ENCODE results near the gene CMC1.

CMC1 gene

GRCh38 chr3:28206479-28206878, 34.9 kb upstream of the CMC1 start:
- no peak overlapping the region for H2AFZ ChIP-seq (ENCODE audit: low read depth, low read length)

DNA sequence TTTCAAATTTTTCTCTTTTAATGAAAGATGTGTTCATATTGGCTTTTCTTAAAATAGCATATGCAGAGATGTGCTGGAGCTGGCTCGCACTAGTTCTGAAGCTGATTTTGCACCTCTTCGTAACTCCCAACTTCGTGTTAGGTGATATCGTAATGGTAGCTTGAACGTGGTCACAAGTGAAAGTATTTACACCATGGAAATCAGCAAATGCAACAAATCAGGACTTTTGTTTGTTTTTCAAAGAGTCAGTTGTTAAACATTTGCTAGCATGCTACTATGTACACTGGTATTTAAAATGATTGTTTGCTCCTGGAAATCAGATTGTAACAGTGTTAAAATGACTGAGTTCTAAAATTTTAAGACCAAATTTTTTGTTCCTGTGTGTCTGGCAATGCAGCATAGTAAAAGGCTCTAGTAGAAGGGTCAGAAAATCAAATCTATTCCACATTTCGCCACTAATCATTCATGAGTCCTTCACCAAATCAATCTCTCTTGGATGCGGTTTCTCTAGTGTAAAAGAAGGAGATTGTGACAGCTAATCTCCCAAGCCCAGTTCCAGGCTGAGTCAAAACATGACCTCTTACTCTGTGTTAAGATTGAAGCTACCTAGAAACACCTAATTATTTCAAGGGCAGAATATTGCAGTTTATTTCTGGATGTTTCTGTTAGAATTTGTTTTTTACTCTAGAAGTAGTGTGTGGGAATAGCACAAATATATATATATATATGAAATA, 34.3 kb upstream of the CMC1 start:
- Histone ChIP-seq H3K9ac (ENCODE audit: low read length) (no peak overlapping the region), H3K79me2 (ENCODE audit: low read length) (no peaks in the 10 kb centered on the region), H3K27ac (ENCODE audit: low read length) (no peak overlapping the region), H4K20me1 (ENCODE audit: insufficient read depth, low read length) (no peaks in the 10 kb centered on the region), H3K4me2 (ENCODE audit: low read length) (no peak overlapping the region), H2AFZ (ENCODE audit: low read depth, low read length) (no peak overlapping the region), H3K4me1 (ENCODE audit: low read length) (no peaks in the 10 kb centered on the region), H3K4me3 (ENCODE audit: low read length) (no peak overlapping the region), H3K9me3 (ENCODE audit: insufficient read depth, low read length) (no peaks in the 10 kb centered on the region), H3K27me3 (ENCODE audit: low read depth, low read length) (no peaks in the 10 kb centered on the region), H3K36me3 (replicated peaks; ENCODE audit: low read depth, low read length) (no peaks in the 10 kb centered on the region)
- no peak for TF ChIP-seq EZH2phosphoT487 (IDR thresholded peaks at IDR 0.05; ENCODE audit: low read depth)
- TF ChIP-seq CTCF (IDR thresholded peaks at IDR 0.05; ENCODE audit: low read depth, low read length) = no peak

More at GRCh38 chr3:28206479-28206878, 34.9 kb upstream of the CMC1 start:
- Histone ChIP-seq H3K9me3 (ENCODE audit: insufficient read depth, low read length) (no peaks in the 10 kb centered on the region), H3K36me3 (replicated peaks; ENCODE audit: low read depth, low read length) (no peaks in the 10 kb centered on the region), H3K4me3 (ENCODE audit: low read length) (no peak overlapping the region), H4K20me1 (ENCODE audit: insufficient read depth, low read length) (no peaks in the 10 kb centered on the region), H3K4me2 (ENCODE audit: low read length) (no peak overlapping the region), H3K79me2 (ENCODE audit: low read length) (no peaks in the 10 kb centered on the region), H3K4me1 (ENCODE audit: low read length) (no peaks in the 10 kb centered on the region), H3K9ac (ENCODE audit: low read length) (no peak overlapping the region), H3K27me3 (ENCODE audit: low read depth, low read length) (no peaks in the 10 kb centered on the region), H3K27ac (ENCODE audit: low read length) (no peak overlapping the region)
- TF ChIP-seq EZH2phosphoT487 (IDR thresholded peaks at IDR 0.05; ENCODE audit: low read depth) (no peak), CTCF (IDR thresholded peaks at IDR 0.05; ENCODE audit: low read depth, low read length) (no peak)

- no peak overlapping the region for H3K9ac ChIP-seq (ENCODE audit: low read length)
- no peaks in the 10 kb centered on the region for H4K20me1 ChIP-seq (ENCODE audit: insufficient read depth, low read length)
- no peaks in the 10 kb centered on the region for H3K27me3 ChIP-seq (ENCODE audit: low read depth, low read length)
- peaks cover 9% of the 10 kb centered on the region for H3K9me3 ChIP-seq (ENCODE audit: insufficient read depth, low read length)
- H3K4me2 ChIP-seq (ENCODE audit: low read length) = no peak overlapping the region
- no peaks in the 10 kb centered on the region for H3K79me2 ChIP-seq (ENCODE audit: low read length)
- no peak for TF ChIP-seq EZH2phosphoT487 (IDR thresholded peaks at IDR 0.05; ENCODE audit: low read depth)
- TF ChIP-seq CTCF (IDR thresholded peaks at IDR 0.05; ENCODE audit: low read depth, low read length) = no peak
- H2AFZ ChIP-seq (ENCODE audit: low read depth, low read length) = no peak overlapping the region
- H3K36me3 ChIP-seq (replicated peaks; ENCODE audit: low read depth, low read length) = peaks cover 5% of the 10 kb centered on the region
- no peak overlapping the region for H3K4me3 ChIP-seq (ENCODE audit: low read length)
- H3K4me1 ChIP-seq (ENCODE audit: low read length) = no peaks in the 10 kb centered on the region
- no peak overlapping the region for H3K27ac ChIP-seq (ENCODE audit: low read length)
Measured at GRCh38 chr3:28210968-28211713, 30.3 kb upstream of the CMC1 start.

- Histone ChIP-seq H3K9me3 (ENCODE audit: insufficient read depth, low read length) (peaks cover 9% of the 10 kb centered on the region), H3K4me2 (ENCODE audit: low read length) (no peak overlapping the region), H3K27me3 (ENCODE audit: low read depth, low read length) (no peaks in the 10 kb centered on the region), H3K4me3 (ENCODE audit: low read length) (no peak overlapping the region), H4K20me1 (ENCODE audit: insufficient read depth, low read length) (no peaks in the 10 kb centered on the region), H3K36me3 (replicated peaks; ENCODE audit: low read depth, low read length) (peaks cover 5% of the 10 kb centered on the region), H3K79me2 (ENCODE audit: low read length) (no peaks in the 10 kb centered on the region), H3K27ac (ENCODE audit: low read length) (no peak overlapping the region), H3K9ac (ENCODE audit: low read length) (no peak overlapping the region), H3K4me1 (ENCODE audit: low read length) (no peaks in the 10 kb centered on the region), H2AFZ (ENCODE audit: low read depth, low read length) (no peak overlapping the region)
- TF ChIP-seq EZH2phosphoT487 (IDR thresholded peaks at IDR 0.05; ENCODE audit: low read depth) (no peak), CTCF (IDR thresholded peaks at IDR 0.05; ENCODE audit: low read depth, low read length) (no peak)
Measured at GRCh38 chr3:28212681-28213080, 28.7 kb upstream of the CMC1 start.

Data from OCI-LY3 (cell line).